Measurements from ENCODE around the gene OXGR1. TPM values are rescaled to one million over a fixed set of nuclear protein-coding genes. Genes with fewer than 3 reads are reported as not detected.

Gene OXGR1
- polyA plus RNA-seq, 1 donor from 2014 or later = not detected

- Histone ChIP-seq H3K9me3 (ENCODE audit: low read length) (no peaks in the 10 kb centered on the region), H3K27me3 (ENCODE audit: insufficient read depth, low read depth, low read length) (no peaks in the 10 kb centered on the region), H3K9ac (ENCODE audit: low read length) (no peak overlapping the region), H3F3A (ENCODE audit: insufficient read depth, low read length, poor library complexity, severe bottlenecking) (no peaks in the 10 kb centered on the region), H2AFZ (ENCODE audit: low read depth, low read length) (no peak overlapping the region), H4K20me1 (ENCODE audit: insufficient read depth) (no peaks in the 10 kb centered on the region), H3K4me2 (ENCODE audit: low read length) (no peak overlapping the region), H3K79me2 (replicated peaks; ENCODE audit: insufficient read depth, low read length) (no peaks in the 10 kb centered on the region), H3K4me3 (ENCODE audit: low read length) (no peak overlapping the region), H3K27ac (ENCODE audit: low read length) (no peak overlapping the region), H3K9me2 (ENCODE audit: insufficient read depth, low read length) (no peaks in the 10 kb centered on the region), H3K36me3 (ENCODE audit: insufficient read depth, low read length) (no peaks in the 10 kb centered on the region)
- no peak for TF ChIP-seq CTCF (IDR thresholded peaks at IDR 0.05; ENCODE audit: poor library complexity, severe bottlenecking)
- TF ChIP-seq MXI1 (conservative IDR thresholded peaks at IDR 0.05; ENCODE audit: poor library complexity, severe bottlenecking) = no peak
- TF ChIP-seq EP300 (conservative IDR thresholded peaks at IDR 0.05; ENCODE audit: poor library complexity, severe bottlenecking) = no peak
- no peak for TF ChIP-seq RAD21 (conservative IDR thresholded peaks at IDR 0.05)
- TF ChIP-seq TAF1 (IDR thresholded peaks at IDR 0.05; ENCODE audit: low read depth) = no peak
- TF ChIP-seq POLR2AphosphoS5 (IDR thresholded peaks at IDR 0.05) = no peak
- TF ChIP-seq EZH2 (IDR thresholded peaks at IDR 0.05; ENCODE audit: borderline replicate concordance, insufficient read depth, low read length, poor library complexity, severe bottlenecking) = no peak
- TF ChIP-seq, protein P1, sequence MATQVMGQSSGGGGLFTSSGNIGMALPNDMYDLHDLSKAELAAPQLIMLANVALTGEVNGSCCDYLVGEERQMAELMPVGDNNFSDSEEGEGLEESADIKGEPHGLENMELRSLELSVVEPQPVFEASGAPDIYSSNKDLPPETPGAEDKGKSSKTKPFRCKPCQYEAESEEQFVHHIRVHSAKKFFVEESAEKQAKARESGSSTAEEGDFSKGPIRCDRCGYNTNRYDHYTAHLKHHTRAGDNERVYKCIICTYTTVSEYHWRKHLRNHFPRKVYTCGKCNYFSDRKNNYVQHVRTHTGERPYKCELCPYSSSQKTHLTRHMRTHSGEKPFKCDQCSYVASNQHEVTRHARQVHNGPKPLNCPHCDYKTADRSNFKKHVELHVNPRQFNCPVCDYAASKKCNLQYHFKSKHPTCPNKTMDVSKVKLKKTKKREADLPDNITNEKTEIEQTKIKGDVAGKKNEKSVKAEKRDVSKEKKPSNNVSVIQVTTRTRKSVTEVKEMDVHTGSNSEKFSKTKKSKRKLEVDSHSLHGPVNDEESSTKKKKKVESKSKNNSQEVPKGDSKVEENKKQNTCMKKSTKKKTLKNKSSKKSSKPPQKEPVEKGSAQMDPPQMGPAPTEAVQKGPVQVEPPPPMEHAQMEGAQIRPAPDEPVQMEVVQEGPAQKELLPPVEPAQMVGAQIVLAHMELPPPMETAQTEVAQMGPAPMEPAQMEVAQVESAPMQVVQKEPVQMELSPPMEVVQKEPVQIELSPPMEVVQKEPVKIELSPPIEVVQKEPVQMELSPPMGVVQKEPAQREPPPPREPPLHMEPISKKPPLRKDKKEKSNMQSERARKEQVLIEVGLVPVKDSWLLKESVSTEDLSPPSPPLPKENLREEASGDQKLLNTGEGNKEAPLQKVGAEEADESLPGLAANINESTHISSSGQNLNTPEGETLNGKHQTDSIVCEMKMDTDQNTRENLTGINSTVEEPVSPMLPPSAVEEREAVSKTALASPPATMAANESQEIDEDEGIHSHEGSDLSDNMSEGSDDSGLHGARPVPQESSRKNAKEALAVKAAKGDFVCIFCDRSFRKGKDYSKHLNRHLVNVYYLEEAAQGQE (IDR thresholded peaks at IDR 0.05; ENCODE audit: borderline replicate concordance) = no peak
- no peak for TF ChIP-seq SMC3 (conservative IDR thresholded peaks at IDR 0.05; ENCODE audit: poor library complexity)
These were observed 28.8 kb upstream of the OXGR1 start for GRCh38 chr13:97023117-97023516.

GRCh38 chr13:97021241-97021640 lies 27.0 kb upstream of the OXGR1 start:
- no peaks in the 10 kb centered on the region for H3K36me3 ChIP-seq (ENCODE audit: insufficient read depth, low read length)
- no peak overlapping the region for H2AFZ ChIP-seq (ENCODE audit: low read depth, low read length)
- H4K20me1 ChIP-seq (ENCODE audit: insufficient read depth) = no peaks in the 10 kb centered on the region
- H3K9ac ChIP-seq (ENCODE audit: low read length) = no peak overlapping the region
- no peaks in the 10 kb centered on the region for H3K27me3 ChIP-seq (ENCODE audit: insufficient read depth, low read depth, low read length)
- H3K4me2 ChIP-seq (ENCODE audit: low read length) = no peak overlapping the region
- H3K27ac ChIP-seq (ENCODE audit: low read length) = peak overlapping the region; percentile 10
- no peaks in the 10 kb centered on the region for H3K79me2 ChIP-seq (replicated peaks; ENCODE audit: insufficient read depth, low read length)
- TF ChIP-seq, protein P1 (IDR thresholded peaks at IDR 0.05; ENCODE audit: borderline replicate concordance) = peak; percentile 64
- TF ChIP-seq POLR2AphosphoS5 (IDR thresholded peaks at IDR 0.05) (peak; percentile 26), EZH2 (IDR thresholded peaks at IDR 0.05; ENCODE audit: borderline replicate concordance, insufficient read depth, low read length, poor library complexity, severe bottlenecking) (no peak), TAF1 (IDR thresholded peaks at IDR 0.05; ENCODE audit: low read depth) (no peak), RAD21 (conservative IDR thresholded peaks at IDR 0.05) (no peak), EP300 (conservative IDR thresholded peaks at IDR 0.05; ENCODE audit: poor library complexity, severe bottlenecking) (no peak), SMC3 (conservative IDR thresholded peaks at IDR 0.05; ENCODE audit: poor library complexity) (no peak), MXI1 (conservative IDR thresholded peaks at IDR 0.05; ENCODE audit: poor library complexity, severe bottlenecking) (no peak), CTCF (IDR thresholded peaks at IDR 0.05; ENCODE audit: poor library complexity, severe bottlenecking) (no peak)
- no peaks in the 10 kb centered on the region for H3K9me2 ChIP-seq (ENCODE audit: insufficient read depth, low read length)
- H3K4me3 ChIP-seq (ENCODE audit: low read length) = no peak overlapping the region
- H3F3A ChIP-seq (ENCODE audit: insufficient read depth, low read length, poor library complexity, severe bottlenecking) = no peaks in the 10 kb centered on the region
- no peaks in the 10 kb centered on the region for H3K9me3 ChIP-seq (ENCODE audit: low read length)

Data from neural cell (in vitro differentiated cells).